Smooth muscle cell (in vitro differentiated cells): ENCODE results near the gene IFI27. TPM values are rescaled to one million over a fixed set of nuclear protein-coding genes. Genes with fewer than 3 reads are reported as not detected.

ENCODE experiments used
- DNase-seq: peaks from one replicate; lab custom pipeline; 2025; ENCODE audit not compliant: unreplicated experiment; lab: John Stamatoyannopoulos, UW
- H2AFZ ChIP-seq: fragments of 200-600 bp; sonication (generic); 2 replicates; pipeline ENCODE4 v1.6.0; 2016; ENCODE audit warnings: antibody characterized with exemption, low read depth, mild to moderate bottlenecking
- H3F3A ChIP-seq: fragments of 200-600 bp; sonication (generic); 2 replicates; pipeline ENCODE4 v1.6.0; 2017; ENCODE audit warnings: antibody characterized with exemption, low read depth
- H3K27ac ChIP-seq: fragments of 200-600 bp; sonication (generic); 2 replicates; pipeline ENCODE4 v1.5.1; 2016; ENCODE audit warnings: low read depth, mild to moderate bottlenecking
- H3K27me3 ChIP-seq: fragments of 200-600 bp; sonication (generic); 2 replicates; pipeline ENCODE4 v1.6.1; 2016; ENCODE audit warnings: low read depth, mild to moderate bottlenecking
- H3K36me3 ChIP-seq: fragments of 200-600 bp; sonication (generic); 2 replicates; pipeline ENCODE4 v1.5.1; 2016; ENCODE audit warnings: low read depth
- H3K4me1 ChIP-seq: fragments of 200-600 bp; sonication (generic); 2 replicates; pipeline ENCODE4 v1.5.1; 2016; ENCODE audit warnings: low read depth
- H3K4me2 ChIP-seq: fragments of 200-600 bp; sonication (generic); 2 replicates; pipeline ENCODE4 v1.6.0; 2016; ENCODE audit warnings: mild to moderate bottlenecking
- H3K4me3 ChIP-seq: fragments of 200-600 bp; sonication (generic); 2 replicates; pipeline ENCODE4 v1.5.1; 2016; ENCODE audit warnings: mild to moderate bottlenecking
- H3K79me2 ChIP-seq: fragments of 200-600 bp; sonication (generic); 2 replicates; pipeline ENCODE4 v1.6.0; 2016; ENCODE audit warnings: low read depth, mild to moderate bottlenecking
- H3K9ac ChIP-seq: fragments of 200-600 bp; sonication (generic); 2 replicates; pipeline ENCODE4 v1.6.0; 2016; ENCODE audit warnings: low read depth
- H3K9me3 ChIP-seq: fragments of 200-600 bp; sonication (generic); replicated peaks from 2 replicates; pipeline ENCODE4 v1.5.1; 2016; ENCODE audit warnings: low read depth
- H4K20me1 ChIP-seq: fragments of 200-600 bp; sonication (generic); 2 replicates; pipeline ENCODE4 v1.6.0; 2016; ENCODE audit warnings: low read depth
- WGBS: methylation state at CpG from one replicate; pipeline ENCODE4 v1.1.7; 2016; ENCODE audit warnings: low lambda C conversion rate; 5-methylcytosine and 5-hydroxymethylcytosine counted together
- polyA plus RNA-seq: library from polyadenylated mRNA; unstranded; fragments of >200 nt; fragmentation: Nextera tagmentation; extraction: Ambion mirVana; gene quantifications from 2 replicates; pipeline ENCODE4 v1.2.1, GENCODE V29; 2016
- total RNA-seq: library from RNA; depleted of rRNA; stranded (reverse); fragments of >200 nt; gene quantifications from 2 replicates; pipeline ENCODE4 v1.2.3, GENCODE V29; 2014
- TF ChIP-seq, protein P1 (sequence below): fragments of 200-600 bp; sonication (generic); IDR thresholded peaks from 2 replicates; pipeline ENCODE4 v1.5.1; 2017; ENCODE audit warnings: borderline replicate concordance, mild to moderate bottlenecking, antibody characterized with exemption; ENCODE audit not compliant: insufficient read depth, poor library complexity, severe bottlenecking

The IFI27 gene
- total and polyA plus RNA-seq, 2 experiments from 2014 or later = 0.40 to 3.1 TPM

GRCh38 chr14:94129111-94129757, 18.7 kb downstream of the IFI27 start, which contains the start of gene IFI27L2:
TSS of gene IFI27L2 (minus strand) at chr14:94129604. CDS start at chr14:94129564, 40 bp downstream.
- WGBS = 3% methylated on average over 21 of the region's 27 CpGs
- peak within 1 kb of the TSS; percentile 97 for H3K4me2 ChIP-seq
- DNase-seq = peak; percentile 70

GRCh38 chr14:94129758-94130414, 19.4 kb downstream of the IFI27 start:
- Histone ChIP-seq H3K9ac (no peak overlapping the region), H3K27ac (no peak overlapping the region)

More at GRCh38 chr14:94129111-94129757, 18.7 kb downstream of the IFI27 start, which contains the start of gene IFI27L2:
- Histone ChIP-seq H3K36me3 (no peaks in the 10 kb centered on the region), H3F3A (no peaks in the 10 kb centered on the region), H3K4me3 (peak within 1 kb of the TSS; percentile 64), H3K9me3 (no peaks in the 10 kb centered on the region), H2AFZ (peak within 1 kb of the TSS; percentile 89), H3K79me2 (no peaks in the 10 kb centered on the region), H3K27me3 (no peaks in the 10 kb centered on the region), H3K27ac (peak within 1 kb of the TSS; percentile 24), H3K4me1 (peaks cover 6% of the 10 kb centered on the region), H3K9ac (peak within 1 kb of the TSS; percentile 38), H4K20me1 (no peaks in the 10 kb centered on the region)
- TF ChIP-seq, protein P1, sequence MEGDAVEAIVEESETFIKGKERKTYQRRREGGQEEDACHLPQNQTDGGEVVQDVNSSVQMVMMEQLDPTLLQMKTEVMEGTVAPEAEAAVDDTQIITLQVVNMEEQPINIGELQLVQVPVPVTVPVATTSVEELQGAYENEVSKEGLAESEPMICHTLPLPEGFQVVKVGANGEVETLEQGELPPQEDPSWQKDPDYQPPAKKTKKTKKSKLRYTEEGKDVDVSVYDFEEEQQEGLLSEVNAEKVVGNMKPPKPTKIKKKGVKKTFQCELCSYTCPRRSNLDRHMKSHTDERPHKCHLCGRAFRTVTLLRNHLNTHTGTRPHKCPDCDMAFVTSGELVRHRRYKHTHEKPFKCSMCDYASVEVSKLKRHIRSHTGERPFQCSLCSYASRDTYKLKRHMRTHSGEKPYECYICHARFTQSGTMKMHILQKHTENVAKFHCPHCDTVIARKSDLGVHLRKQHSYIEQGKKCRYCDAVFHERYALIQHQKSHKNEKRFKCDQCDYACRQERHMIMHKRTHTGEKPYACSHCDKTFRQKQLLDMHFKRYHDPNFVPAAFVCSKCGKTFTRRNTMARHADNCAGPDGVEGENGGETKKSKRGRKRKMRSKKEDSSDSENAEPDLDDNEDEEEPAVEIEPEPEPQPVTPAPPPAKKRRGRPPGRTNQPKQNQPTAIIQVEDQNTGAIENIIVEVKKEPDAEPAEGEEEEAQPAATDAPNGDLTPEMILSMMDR = no peak

GRCh38 chr14:94132285-94132887, 21.9 kb downstream of the IFI27 start:
- no peaks in the 10 kb centered on the region for H3K9me3 ChIP-seq
- H3K4me2 ChIP-seq = no peak overlapping the region
- no peaks in the 10 kb centered on the region for H3K79me2 ChIP-seq
- no peaks in the 10 kb centered on the region for H3F3A ChIP-seq
- TF ChIP-seq, protein P1 = peak; percentile 88
- WGBS = 50% methylated on average over 4 of the region's 4 CpGs
- H3K4me3 ChIP-seq = no peak overlapping the region
- no peak for DNase-seq
- no peaks in the 10 kb centered on the region for H4K20me1 ChIP-seq
- H3K4me1 ChIP-seq = peaks cover 6% of the 10 kb centered on the region
- H3K36me3 ChIP-seq = no peaks in the 10 kb centered on the region
- H3K27me3 ChIP-seq = no peaks in the 10 kb centered on the region
- no peak overlapping the region for H3K27ac ChIP-seq
- H2AFZ ChIP-seq = no peak overlapping the region
- no peak overlapping the region for H3K9ac ChIP-seq

More at GRCh38 chr14:94129758-94130414, 19.4 kb downstream of the IFI27 start:
- TF ChIP-seq, protein P1 = no peak
- Histone ChIP-seq H3F3A (no peaks in the 10 kb centered on the region), H3K36me3 (no peaks in the 10 kb centered on the region), H3K4me3 (peak overlapping the region; percentile 64), H3K4me2 (peak overlapping the region; percentile 97), H3K4me1 (peaks cover 6% of the 10 kb centered on the region), H2AFZ (peak overlapping the region; percentile 89), H3K9me3 (no peaks in the 10 kb centered on the region), H3K27me3 (no peaks in the 10 kb centered on the region), H3K79me2 (no peaks in the 10 kb centered on the region), H4K20me1 (no peaks in the 10 kb centered on the region)
- no peak for DNase-seq
- 2% methylated on average over 12 of the region's 12 CpGs for WGBS
